Fibroblast of skin of back (primary cell): ENCODE measurements around the gene ASL.
"Not testable (repeated sequence)": the region's sequence is repeated elsewhere in the genome, so short reads cannot be mapped to it uniquely, and the experiment has no call there.

Experiments
- DNase-seq: peaks from one replicate; pipeline ENCODE4 v3.0.0-alpha.2; 2013

ASL gene

DNA sequence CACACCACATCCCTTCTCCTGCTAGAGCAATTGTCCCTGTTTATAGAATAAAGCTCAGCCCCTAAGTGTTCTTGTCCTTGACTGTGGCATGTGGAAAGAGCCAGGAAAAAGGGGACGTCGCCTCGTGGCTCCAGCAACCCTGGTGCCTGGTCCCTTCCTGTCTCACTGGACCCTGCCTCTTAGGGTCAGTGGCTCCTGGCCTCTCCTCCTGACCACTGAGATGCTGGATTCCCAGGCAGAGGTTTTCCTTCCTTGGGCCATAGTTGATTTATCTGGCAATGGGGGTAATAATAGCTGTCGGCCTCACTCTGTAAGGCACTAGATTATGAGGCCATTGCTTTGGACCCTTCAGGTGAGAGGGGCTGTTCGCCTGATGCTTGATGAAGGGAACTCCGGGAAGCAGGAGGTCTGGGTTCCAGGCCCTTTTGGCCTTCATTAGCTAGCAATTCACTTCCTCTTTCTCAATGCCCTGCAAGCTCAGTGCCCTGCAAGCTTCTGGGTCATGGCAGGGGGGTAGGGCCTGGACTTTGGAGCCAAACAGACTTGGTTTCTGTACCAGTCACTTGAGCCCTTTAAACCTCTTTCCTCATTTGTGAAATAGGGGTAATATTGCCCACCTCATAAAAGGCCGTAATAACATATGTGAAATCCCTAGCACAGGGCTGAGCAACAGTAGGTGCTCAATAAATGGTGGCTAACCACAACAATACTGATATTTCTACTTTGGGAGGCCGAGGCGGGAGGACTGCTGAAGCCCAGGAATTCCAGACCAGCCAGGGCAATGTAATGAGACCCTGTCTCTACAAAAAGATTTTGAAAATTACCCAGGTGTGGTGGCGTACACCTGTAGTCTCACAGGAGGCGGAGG is 1.1 kb downstream of the ASL start:
- DNase-seq: no peak

- DNase-seq: no peak
These were observed 2.4 kb downstream of the ASL start for GRCh38 chr7:66078067-66078466.

DNA sequence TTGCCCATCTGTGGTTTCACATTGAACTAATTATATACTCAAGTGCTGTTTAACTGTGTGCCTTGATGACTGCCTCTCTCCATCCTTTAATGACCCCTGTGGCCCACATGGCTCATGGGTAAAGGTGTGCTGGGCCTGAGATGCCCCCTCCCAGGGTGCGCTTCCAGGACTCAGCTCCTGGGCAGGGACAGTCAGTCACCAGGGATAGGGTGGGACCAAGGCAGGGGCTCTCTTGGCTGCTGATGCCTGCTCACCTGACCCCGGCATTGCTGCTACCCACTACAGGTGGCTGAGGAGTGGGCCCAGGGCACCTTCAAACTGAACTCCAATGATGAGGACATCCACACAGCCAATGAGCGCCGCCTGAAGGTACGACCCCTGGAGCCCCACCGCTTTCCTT is 6.5 kb downstream of the ASL start:
- no peak for DNase-seq

GRCh38 chr7:66082886-66083415 is 7.3 kb downstream of the ASL start:
- no peak for DNase-seq

DNA sequence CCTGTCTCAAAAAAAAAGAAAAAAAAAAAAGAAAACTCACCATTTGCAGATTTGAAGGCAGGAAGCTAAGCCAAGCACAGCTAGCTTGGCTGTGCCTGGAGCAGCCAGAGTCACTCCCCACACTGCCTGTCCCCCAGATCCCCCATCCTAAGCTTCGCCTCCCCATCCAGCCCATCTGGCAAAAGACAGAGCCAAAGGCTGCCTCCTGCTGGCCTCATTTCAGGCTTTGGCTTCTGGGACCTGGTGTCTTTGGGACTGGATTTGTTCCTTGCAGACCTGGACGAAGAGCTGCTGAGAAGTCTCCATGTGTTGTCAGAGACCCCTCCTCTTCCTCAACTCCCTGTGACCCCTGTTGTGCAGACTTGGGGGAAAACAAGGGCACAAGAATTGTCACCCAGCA is 8.1 kb downstream of the ASL start:
- no peak for DNase-seq

DNA sequence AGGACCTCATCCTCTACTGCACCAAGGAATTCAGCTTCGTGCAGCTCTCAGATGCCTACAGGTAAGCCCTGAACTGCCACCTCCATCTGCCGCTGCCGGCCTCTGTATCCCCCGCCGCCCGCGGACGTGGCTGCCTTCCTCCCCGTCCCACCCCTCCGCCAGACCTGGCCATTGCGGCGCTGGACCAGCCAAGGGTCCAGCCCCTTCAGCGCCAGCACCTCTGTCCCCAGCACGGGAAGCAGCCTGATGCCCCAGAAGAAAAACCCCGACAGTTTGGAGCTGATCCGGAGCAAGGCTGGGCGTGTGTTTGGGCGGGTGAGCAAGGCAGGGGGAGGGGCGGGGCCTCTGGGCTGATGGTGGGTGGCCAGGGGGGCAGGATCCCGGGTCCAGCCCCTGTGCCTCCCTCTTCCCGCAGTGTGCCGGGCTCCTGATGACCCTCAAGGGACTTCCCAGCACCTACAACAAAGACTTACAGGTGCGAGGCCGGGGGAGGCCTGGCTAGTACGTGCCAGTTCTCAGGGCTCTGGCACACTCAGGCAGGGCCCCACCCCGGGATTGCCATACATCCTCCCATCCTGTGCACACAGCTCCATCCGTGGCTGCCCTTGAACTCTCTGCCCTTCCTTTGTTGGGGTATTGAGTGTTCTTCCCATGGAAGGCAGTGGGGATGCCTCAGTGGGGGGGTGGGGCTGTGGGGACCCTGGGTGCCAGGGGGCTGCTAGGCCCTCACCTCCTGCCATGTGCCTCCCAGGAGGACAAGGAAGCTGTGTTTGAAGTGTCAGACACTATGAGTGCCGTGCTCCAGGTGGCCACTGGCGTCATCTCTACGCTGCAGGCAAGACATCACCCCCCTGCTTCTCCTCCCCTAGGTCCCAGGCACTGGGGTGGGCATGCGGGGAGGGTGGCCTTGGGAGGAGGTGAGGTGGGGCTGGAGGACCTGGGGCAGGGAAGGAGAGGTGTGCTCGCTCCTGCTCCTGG is 13.5 kb downstream of the ASL start:
- DNase-seq: no peak

GRCh38 chr7:66092654-66093053 is 17.0 kb downstream of the ASL start:
- DNase-seq: no peak

- no peak for DNase-seq
These were observed 19.4 kb downstream of the ASL start for GRCh38 chr7:66095010-66095409.

DNA sequence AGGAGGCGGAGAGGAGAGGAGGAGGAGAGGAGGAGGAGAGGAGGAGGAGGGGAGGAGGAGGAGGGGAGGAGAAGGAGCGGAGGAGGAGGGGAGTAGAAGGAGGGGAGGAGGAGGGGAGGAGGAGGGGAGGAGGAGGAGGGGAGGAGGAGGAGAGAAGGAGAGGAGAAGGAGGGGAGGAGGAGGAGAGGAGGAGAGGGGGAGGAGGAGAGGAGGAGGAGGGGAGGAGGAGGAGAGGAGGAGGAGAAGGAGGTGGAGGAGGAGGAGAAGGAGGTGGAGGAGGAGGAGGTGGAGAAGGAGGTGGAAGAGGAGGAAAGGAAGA is 23.6 kb downstream of the ASL start:
- peak; percentile 19 for DNase-seq

DNA sequence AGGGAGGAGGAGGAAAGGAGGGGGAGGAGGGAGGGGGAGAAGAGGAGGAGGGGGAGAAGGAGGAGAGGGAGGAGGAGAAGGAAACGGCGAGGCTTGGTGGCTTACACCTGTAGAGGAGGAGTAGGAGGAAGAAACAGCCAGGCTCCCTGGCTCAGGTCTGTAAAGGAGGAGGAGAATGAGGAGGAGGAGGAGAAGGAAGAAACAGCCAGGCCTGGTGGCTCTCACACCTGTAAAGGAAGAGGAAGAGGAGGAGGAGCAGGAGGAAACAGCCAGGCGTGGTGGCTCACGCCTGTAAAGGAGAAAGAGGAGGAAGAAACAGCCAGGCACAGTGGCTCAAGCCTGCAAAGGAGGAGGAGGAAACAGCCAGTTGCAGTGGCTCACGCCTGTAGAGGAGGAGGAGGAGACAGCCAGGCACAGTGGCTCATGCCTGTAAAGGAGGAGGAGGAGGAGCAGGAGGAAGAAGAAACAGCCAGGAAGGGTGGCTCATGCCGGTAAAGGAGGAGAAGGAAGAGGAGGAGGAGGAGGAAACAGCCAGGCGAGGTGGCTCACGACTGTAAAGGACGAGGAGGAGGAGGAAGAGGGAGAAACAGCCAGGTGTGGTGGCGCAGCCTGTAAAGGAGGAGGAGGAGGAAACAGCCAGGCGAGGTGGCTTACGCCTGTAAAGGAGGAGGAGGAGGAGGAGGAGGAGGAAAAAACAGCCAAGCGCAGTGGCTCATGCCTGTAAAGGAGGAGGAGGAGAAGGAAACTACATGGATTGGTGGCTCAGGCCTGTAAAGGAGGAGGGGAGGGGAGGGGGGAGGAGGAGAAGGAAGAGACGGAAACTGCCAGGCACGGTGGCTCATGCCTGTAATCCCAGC is 24.2 kb downstream of the ASL start:
- DNase-seq: peak; percentile 88

GRCh38 chr7:66100408-66101050 is 24.9 kb downstream of the ASL start:
- no peak for DNase-seq

DNA sequence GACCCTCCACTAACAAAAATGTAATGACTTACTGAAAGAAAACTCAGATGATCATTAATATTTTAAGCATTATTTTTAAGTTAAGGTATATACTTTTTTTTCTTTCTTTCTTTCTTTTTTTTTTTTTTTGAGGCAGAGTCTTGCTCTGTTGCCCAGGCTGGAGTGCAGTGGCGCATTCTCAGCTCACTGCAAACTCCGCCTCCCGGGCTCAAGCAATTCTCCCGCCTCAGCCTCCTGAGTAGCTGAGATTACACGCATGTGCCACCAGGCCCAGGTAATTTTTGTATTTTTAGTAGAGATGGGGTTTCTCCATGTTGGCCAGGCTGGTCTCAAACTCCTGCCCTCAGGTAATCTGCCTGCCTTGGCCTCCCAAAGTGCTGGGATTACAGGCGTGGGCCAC is 26.5 kb downstream of the ASL start:
- DNase-seq: not testable (repeated sequence)

- not testable (repeated sequence) for DNase-seq
These were observed 28.4 kb downstream of the ASL start for GRCh38 chr7:66103994-66104393.

DNA sequence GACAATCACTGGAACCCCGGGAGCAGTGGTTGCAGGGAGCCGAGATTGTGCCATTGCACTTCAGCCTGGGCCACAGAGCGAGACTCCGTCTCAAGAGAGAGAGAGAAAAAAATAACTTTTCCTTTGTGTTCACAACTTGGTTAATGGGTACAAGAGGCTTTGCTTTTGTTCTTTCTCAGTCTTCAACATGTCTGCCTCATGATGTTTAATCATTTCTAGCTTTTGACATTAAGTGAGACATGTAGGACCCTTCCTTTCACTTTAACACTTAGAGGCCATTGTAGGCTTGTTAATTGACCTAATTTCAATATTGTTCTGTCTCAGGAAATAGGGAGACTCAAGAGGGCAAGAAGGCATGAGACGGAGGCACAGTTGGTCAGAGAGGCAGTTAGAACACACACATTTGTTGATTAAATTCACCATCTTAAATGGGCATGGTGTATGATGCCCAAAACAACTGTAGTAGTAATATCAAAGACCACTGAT is 29.7 kb downstream of the ASL start:
- DNase-seq: no peak

- not testable (repeated sequence) for DNase-seq
These were observed 32.8 kb downstream of the ASL start for GRCh38 chr7:66108410-66108809.

DNA sequence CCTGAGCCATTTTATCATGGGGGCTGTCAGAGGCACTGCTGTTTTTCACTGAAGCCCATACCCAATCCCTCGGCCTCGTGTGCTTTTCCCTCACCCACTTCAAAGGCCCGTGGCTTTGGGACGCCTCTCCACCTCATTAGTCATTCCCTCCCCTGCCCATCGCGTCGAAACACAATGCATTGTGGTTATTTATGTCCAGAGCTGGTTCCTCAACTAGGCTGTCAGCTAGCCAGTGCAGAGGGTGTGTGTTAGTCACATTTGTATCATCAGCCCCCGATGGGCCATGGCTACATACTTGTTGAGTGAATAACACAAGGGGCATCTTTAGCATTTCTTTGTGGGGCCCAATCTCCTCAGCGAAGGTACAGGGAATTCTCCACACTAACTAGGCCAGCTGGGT is 35.2 kb downstream of the ASL start:
- DNase-seq: peak; percentile 98

DNA sequence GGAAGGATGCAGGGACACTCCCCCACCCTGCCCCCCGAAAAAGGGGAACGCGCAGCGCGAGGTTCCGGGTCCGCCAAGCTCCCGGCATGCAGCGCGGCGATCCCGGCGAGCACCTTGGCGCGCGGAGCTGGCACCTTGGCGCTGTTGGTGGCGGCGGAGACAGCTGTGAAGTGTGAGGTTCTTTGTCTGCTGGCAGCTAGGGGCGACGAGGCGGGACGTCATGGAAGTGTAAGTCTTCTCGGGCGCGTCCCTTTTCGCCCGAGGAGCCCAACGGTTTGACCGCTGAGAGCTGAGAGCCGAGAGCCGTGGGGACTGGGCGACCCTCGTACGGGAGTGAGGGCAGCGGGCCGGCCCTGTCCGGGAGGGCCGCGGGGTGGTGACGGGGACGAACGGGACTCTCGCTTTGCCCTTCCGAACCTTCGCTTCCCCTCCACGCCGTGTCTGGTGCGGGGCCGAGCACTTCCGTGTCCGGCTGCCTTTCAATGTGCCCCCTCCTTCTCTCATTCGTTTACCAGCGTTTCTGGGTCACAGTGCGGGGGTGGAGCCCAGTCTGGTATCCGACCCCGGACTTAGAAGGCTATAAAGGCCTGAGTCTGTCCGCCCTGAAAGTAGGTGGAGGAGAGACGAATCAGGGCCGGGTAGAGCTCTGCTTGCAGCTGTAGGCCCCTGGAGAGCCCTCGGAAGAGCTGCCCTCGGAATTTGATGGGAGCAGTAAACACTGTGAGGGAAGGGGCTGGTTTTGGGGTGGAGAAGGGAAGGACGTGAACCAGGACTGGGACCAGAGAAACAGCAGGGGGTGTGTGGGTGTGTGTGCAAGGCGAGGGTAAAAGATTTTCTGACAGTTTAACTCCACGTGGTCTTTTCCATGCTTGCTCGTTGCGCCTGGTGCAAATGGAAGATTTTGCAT is 39.4 kb downstream of the ASL start, which contains the start of gene CRCP:
Gene CRCP, plus strand, starts transcription at position 105 of the 907 bp plus-strand sequence. Its CDS starts 116 bp downstream, at position 221.
- peak; percentile 82 for DNase-seq

DNA sequence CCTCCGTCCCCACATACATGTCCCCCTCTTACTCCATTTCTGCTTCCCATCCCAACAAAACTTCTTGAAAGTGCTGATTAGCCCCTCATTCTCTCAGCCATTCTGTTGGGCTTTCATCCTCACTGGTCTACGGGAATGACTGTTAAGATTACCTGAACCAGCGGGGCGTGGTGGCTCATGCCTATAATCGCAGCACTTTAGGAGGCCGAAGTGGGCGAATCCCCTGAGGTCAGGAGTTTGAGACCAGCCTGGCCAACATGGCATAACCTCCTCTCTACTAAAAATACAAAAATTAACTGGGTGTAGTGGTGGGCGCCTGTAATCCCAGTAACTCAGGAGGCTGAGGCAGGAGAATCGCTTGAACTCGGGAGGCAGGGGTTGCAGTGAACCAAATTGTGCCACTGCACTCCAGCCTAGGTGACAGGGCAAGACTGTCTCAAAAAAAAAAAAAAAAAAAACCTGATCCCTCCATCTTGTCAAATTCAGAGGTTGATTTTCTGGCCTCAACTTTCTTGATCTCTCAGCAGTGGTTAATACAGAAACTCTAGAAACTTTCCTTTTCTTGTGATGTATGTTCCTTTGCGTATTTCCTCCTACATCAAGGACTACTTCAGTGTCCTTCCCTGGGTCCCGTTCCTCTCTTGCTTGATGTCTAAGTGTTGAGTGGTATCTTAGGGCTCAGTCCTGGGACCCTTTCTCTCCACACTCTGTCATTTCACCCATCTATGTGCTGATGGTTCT is 41.2 kb downstream of the ASL start:
- DNase-seq: not testable (repeated sequence)

DNA sequence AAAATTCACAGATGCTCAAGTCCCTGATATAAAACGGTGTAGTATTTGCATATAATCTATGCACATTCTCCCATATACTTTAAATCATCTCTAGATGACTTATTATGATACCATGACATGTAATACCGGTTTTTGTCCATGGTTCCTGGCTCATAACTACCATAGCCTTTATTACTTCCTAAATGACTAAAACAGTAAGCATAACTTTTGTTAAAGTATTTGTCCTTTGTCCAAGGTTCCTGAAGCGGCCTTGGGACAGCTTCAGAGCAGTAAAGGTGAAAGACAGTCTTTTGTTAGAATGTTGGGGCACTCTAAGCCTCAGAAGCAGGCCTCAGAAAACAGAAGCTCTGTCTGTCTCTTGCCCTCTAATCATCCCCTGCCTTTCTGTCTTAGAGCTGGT is 43.0 kb downstream of the ASL start:
- no peak for DNase-seq
